Endothelial cell of umbilical vein (primary cell): ENCODE data around the gene TRERF1.

Experiments
- CTCF ChIP-seq, 2 donors: IDR thresholded peaks; 1 replicate in 1 of 2; 2 replicates in 1 of 2; pipeline ENCODE4 v1.5.1; 2011; ENCODE audit warnings: low read length in 2 of 2, mild to moderate bottlenecking in 2 of 2, moderate library complexity in 2 of 2, control low read depth in 1 of 2, inconsistent platforms in 1 of 2, low read depth in 1 of 2; ENCODE audit not compliant: insufficient read depth in 1 of 2; ENCODE audit errors: extremely low read depth in 1 of 2
- EZH2 ChIP-seq: IDR thresholded peaks from 2 replicates; pipeline ENCODE4 v1.6.1; 2012; ENCODE audit warnings: borderline replicate concordance, low read depth, mild to moderate bottlenecking, moderate library complexity, low read length, inconsistent platforms; ENCODE audit not compliant: severe bottlenecking
- MYC ChIP-seq: IDR thresholded peaks from one replicate; pipeline ENCODE4 v1.6.1; 2011; ENCODE audit warnings: mild to moderate bottlenecking, low read depth, low read length
- POLR2A ChIP-seq: IDR thresholded peaks from 2 replicates; pipeline ENCODE4 v1.6.1; 2012; ENCODE audit warnings: low read depth, mild to moderate bottlenecking, control low read depth, low read length
- POLR2AphosphoS5 ChIP-seq: IDR thresholded peaks from 2 replicates; pipeline ENCODE4 v1.6.1; 2012; ENCODE audit warnings: low read depth, mild to moderate bottlenecking, control low read depth, low read length, moderate library complexity; ENCODE audit not compliant: insufficient read depth

GRCh38 chr6:42336431-42336830 is 115.3 kb downstream of the TRERF1 start:
- no peak for TF ChIP-seq CTCF (IDR thresholded peaks at IDR 0.05; ENCODE audit: extremely low read depth in 1 of 2, insufficient read depth in 1 of 2, low read depth in 1 of 2, low read length in 2 of 2)
- TF ChIP-seq MYC: no peak
- TF ChIP-seq POLR2AphosphoS5: no peak
- no peak for TF ChIP-seq EZH2
- TF ChIP-seq POLR2A: no peak
